ENCODE results near the gene CWC27.
A peak's percentile ranks its signal among the peaks of the same experiment; 100 is the strongest.

The CWC27 gene

GRCh38 chr5:65010841-65011240 is 242.1 kb downstream of the CWC27 start:
- TF ChIP-seq POLR2AphosphoS5 (IDR thresholded peaks at IDR 0.05; ENCODE audit: low read depth, low read length) (no peak), POLR2A (IDR thresholded peaks at IDR 0.05; ENCODE audit: low read depth, low read length) (no peak), TAF1 (IDR thresholded peaks at IDR 0.05; ENCODE audit: borderline replicate concordance, low read depth, low read length) (no peak)
- FAIRE-seq, result no peak
- no peak for DNase-seq (ENCODE audit: insufficient read length)

GRCh38 chr5:65012301-65012892 is 243.7 kb downstream of the CWC27 start:
- FAIRE-seq, result no peak
- no peak for DNase-seq (ENCODE audit: insufficient read length)
- no peak for TF ChIP-seq POLR2AphosphoS5 (IDR thresholded peaks at IDR 0.05; ENCODE audit: low read depth, low read length)
- TF ChIP-seq TAF1 (IDR thresholded peaks at IDR 0.05; ENCODE audit: borderline replicate concordance, low read depth, low read length), result no peak
- no peak for TF ChIP-seq POLR2A (IDR thresholded peaks at IDR 0.05; ENCODE audit: low read depth, low read length)

DNA sequence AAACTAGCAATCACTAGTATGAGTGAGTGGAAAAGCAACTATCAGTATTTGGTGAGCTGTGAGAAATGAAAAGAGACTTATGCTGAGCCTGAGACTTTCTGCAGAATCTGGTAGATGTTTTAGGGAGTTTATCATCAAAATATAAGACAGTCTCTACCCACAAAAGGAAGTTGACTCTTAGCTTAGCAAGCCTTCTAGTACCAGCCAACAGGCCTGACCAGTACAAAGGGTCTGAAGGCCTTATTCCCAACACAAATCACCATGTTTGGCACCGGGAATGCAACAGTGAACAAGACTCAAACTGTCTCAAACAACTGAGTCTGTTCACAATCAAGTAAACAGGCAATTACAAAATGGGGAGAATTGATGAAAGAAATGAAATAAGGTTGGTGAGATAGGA is 244.4 kb downstream of the CWC27 start:
- FAIRE-seq, result no peak

DNA sequence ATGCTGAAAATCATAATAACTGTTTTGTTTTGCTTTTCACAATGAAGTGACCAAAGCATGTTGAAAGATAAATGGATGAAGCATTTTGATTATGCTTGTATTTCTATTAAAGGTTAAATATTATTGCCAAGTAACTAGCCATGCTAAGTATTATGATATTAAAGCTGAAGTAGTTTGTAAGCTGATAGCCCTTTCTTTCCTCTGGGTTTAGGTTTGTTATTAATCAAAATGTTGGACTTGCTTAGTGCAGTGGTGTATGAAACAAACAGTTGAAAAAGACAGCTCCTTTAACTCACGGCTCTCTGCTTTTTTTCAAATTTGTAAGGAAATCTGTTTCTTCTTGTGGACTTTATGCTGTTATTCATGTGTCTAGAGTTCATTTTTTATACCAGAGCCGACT is 246.0 kb downstream of the CWC27 start:
- no peak for DNase-seq (ENCODE audit: insufficient read length)
- FAIRE-seq, result no peak
- TF ChIP-seq POLR2AphosphoS5 (IDR thresholded peaks at IDR 0.05; ENCODE audit: low read depth, low read length), result no peak
- no peak for TF ChIP-seq TAF1 (IDR thresholded peaks at IDR 0.05; ENCODE audit: borderline replicate concordance, low read depth, low read length)
- TF ChIP-seq POLR2A (IDR thresholded peaks at IDR 0.05; ENCODE audit: low read depth, low read length), result no peak

More for the DNA sequence above, 244.4 kb downstream of the CWC27 start:
- no peak for TF ChIP-seq TAF1 (IDR thresholded peaks at IDR 0.05; ENCODE audit: borderline replicate concordance, low read depth, low read length)
- no peak for TF ChIP-seq POLR2A (IDR thresholded peaks at IDR 0.05; ENCODE audit: low read depth, low read length)
- no peak for DNase-seq (ENCODE audit: insufficient read length)

DNA sequence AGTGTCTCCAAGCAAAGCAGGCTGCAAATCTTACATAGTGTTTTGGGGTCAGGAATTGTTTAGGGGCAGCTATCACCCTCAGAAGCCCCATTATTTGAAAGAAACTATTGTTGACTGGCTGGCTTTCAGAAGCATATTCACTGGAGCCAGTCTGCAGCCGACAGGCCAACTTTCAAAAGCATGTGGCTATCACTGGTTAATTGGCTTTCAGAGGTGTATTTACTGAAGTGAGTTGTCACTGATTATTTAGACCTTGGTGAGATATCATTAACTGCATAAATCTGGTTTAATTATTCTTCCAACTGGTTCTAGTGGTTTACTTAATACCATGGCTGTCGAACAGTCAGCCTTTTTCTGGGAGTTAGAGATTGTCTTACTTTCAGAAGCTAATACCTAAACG is 247.0 kb downstream of the CWC27 start:
- DNase-seq (ENCODE audit: insufficient read length) (no peak), FAIRE-seq (no peak)
- no peak for TF ChIP-seq TAF1 (IDR thresholded peaks at IDR 0.05; ENCODE audit: borderline replicate concordance, low read depth, low read length)
- no peak for TF ChIP-seq POLR2A (IDR thresholded peaks at IDR 0.05; ENCODE audit: low read depth, low read length)
- TF ChIP-seq POLR2AphosphoS5 (IDR thresholded peaks at IDR 0.05; ENCODE audit: low read depth, low read length), result no peak

DNA sequence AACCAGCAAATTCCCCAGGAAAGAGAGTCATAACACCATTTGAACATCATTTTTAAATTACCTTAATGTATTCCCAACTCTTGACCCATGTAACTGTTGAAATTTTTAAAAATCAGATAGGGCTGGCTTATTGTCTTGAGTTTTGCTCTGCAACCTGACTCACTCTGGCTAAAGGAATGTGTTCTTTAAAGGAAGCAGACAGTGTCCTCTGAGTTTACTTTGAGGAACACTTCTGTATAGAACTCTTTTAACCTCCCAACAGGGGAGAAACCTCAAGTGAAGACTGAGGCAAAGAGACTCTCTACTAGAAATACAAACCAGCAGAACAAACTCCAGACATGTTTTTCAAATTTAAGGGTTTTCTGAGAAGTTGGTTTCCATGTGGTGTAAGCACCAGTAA is 248.9 kb downstream of the CWC27 start:
- no peak for TF ChIP-seq POLR2AphosphoS5 (IDR thresholded peaks at IDR 0.05; ENCODE audit: low read depth, low read length)
- TF ChIP-seq POLR2A (IDR thresholded peaks at IDR 0.05; ENCODE audit: low read depth, low read length), result no peak
- TF ChIP-seq TAF1 (IDR thresholded peaks at IDR 0.05; ENCODE audit: borderline replicate concordance, low read depth, low read length), result no peak
- FAIRE-seq, result no peak
- DNase-seq (ENCODE audit: insufficient read length), result no peak

- FAIRE-seq (no peak), DNase-seq (ENCODE audit: insufficient read length) (no peak)
- no peak for TF ChIP-seq POLR2A (IDR thresholded peaks at IDR 0.05; ENCODE audit: low read depth, low read length)
- TF ChIP-seq TAF1 (IDR thresholded peaks at IDR 0.05; ENCODE audit: borderline replicate concordance, low read depth, low read length), result no peak
- no peak for TF ChIP-seq POLR2AphosphoS5 (IDR thresholded peaks at IDR 0.05; ENCODE audit: low read depth, low read length)
Observed at GRCh38 chr5:65018763-65019162, 250.0 kb downstream of the CWC27 start.

- no peak for TF ChIP-seq POLR2AphosphoS5 (IDR thresholded peaks at IDR 0.05; ENCODE audit: low read depth, low read length)
- no peak for TF ChIP-seq TAF1 (IDR thresholded peaks at IDR 0.05; ENCODE audit: borderline replicate concordance, low read depth, low read length)
- TF ChIP-seq POLR2A (IDR thresholded peaks at IDR 0.05; ENCODE audit: low read depth, low read length), result no peak
- FAIRE-seq (peak; percentile 50), DNase-seq (ENCODE audit: insufficient read length) (no peak)
Observed at GRCh38 chr5:65020492-65020891, 251.8 kb downstream of the CWC27 start.

GRCh38 chr5:65021527-65022226 is 252.9 kb downstream of the CWC27 start:
- TF ChIP-seq POLR2AphosphoS5 (IDR thresholded peaks at IDR 0.05; ENCODE audit: low read depth, low read length) (no peak), TAF1 (IDR thresholded peaks at IDR 0.05; ENCODE audit: borderline replicate concordance, low read depth, low read length) (no peak), POLR2A (IDR thresholded peaks at IDR 0.05; ENCODE audit: low read depth, low read length) (no peak)
- no peak for DNase-seq (ENCODE audit: insufficient read length)
- peak; percentile 90 for FAIRE-seq

DNA sequence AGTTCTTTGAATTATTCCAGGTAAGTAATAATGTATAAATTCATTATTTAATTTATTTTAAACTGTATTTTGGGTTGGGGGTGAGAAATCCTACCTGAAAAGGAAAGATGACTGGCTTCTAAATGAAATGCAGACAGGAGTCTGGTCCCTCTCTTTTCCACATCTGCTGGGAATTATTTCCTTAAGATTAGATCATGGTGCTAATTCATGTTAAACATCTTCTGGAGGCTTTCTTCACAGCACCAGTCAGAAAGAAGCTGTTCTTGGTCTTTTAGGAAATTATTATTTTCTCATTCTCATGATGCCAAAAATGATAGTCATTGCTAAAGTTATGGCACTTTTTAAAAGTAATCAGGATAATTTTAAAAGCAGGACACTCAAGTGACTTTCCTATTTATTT is 254.2 kb downstream of the CWC27 start:
- FAIRE-seq, result no peak
- DNase-seq (ENCODE audit: insufficient read length), result no peak
- TF ChIP-seq POLR2AphosphoS5 (IDR thresholded peaks at IDR 0.05; ENCODE audit: low read depth, low read length) (no peak), TAF1 (IDR thresholded peaks at IDR 0.05; ENCODE audit: borderline replicate concordance, low read depth, low read length) (no peak), POLR2A (IDR thresholded peaks at IDR 0.05; ENCODE audit: low read depth, low read length) (no peak)

GRCh38 chr5:65024681-65025080 is 256.0 kb downstream of the CWC27 start:
- DNase-seq (ENCODE audit: insufficient read length) (no peak), FAIRE-seq (no peak)
- no peak for TF ChIP-seq POLR2A (IDR thresholded peaks at IDR 0.05; ENCODE audit: low read depth, low read length)
- TF ChIP-seq TAF1 (IDR thresholded peaks at IDR 0.05; ENCODE audit: borderline replicate concordance, low read depth, low read length), result no peak
- no peak for TF ChIP-seq POLR2AphosphoS5 (IDR thresholded peaks at IDR 0.05; ENCODE audit: low read depth, low read length)
